Effector memory CD4-positive, alpha-beta T cell (primary cell): ENCODE data around the gene DGKK.
"Not testable (repeated sequence)": the region's sequence is repeated elsewhere in the genome, so short reads cannot be mapped to it uniquely, and the experiment has no call there.

Source experiments
- DNase-seq, 3 donors: peaks; one replicate each; pipeline ENCODE4 v3.0.0-alpha.2; 2020
- H3K27ac ChIP-seq: 2 replicates; pipeline ENCODE4 v1.7.0; 2013; ENCODE audit warnings: mild to moderate bottlenecking, low read length, moderate library complexity; ENCODE audit not compliant: insufficient read depth, poor library complexity, severe bottlenecking
- H3K27me3 ChIP-seq: replicated peaks from 2 replicates; pipeline ENCODE4 v1.7.0; 2013; ENCODE audit warnings: mild to moderate bottlenecking, low read length; ENCODE audit not compliant: insufficient read depth, control insufficient read depth, poor library complexity, severe bottlenecking
- H3K36me3 ChIP-seq: 2 replicates; pipeline ENCODE4 v1.7.0; 2013; ENCODE audit warnings: mild to moderate bottlenecking, low read length, moderate library complexity; ENCODE audit not compliant: control insufficient read depth, insufficient read depth
- H3K4me1 ChIP-seq: 2 replicates; pipeline ENCODE4 v1.7.0; 2013; ENCODE audit warnings: low read length, mild to moderate bottlenecking; ENCODE audit not compliant: control insufficient read depth, insufficient read depth, poor library complexity, severe bottlenecking
- H3K4me3 ChIP-seq: 2 replicates; pipeline ENCODE4 v1.7.0; 2013; ENCODE audit warnings: low read length, low read depth, mild to moderate bottlenecking; ENCODE audit not compliant: insufficient read depth, poor library complexity, severe bottlenecking
- H3K9me3 ChIP-seq: 2 replicates; pipeline ENCODE4 v1.7.0; 2013; ENCODE audit warnings: mild to moderate bottlenecking, low read length, moderate library complexity; ENCODE audit not compliant: control insufficient read depth

The DGKK gene

GRCh38 chrX:50375481-50376267 lies 95.0 kb downstream of the DGKK start:
- Histone ChIP-seq H3K27me3 (no peaks in the 10 kb centered on the region), H3K4me3 (no peak overlapping the region), H3K4me1 (no peaks in the 10 kb centered on the region), H3K27ac (no peak overlapping the region), H3K9me3 (no peaks in the 10 kb centered on the region), H3K36me3 (no peaks in the 10 kb centered on the region)
- no peak for DNase-seq

- H3K9me3 ChIP-seq, result no peaks in the 10 kb centered on the region
- H3K36me3 ChIP-seq, result no peaks in the 10 kb centered on the region
Measured at GRCh38 chrX:50372966-50373365, 97.7 kb downstream of the DGKK start.

GRCh38 chrX:50343917-50344316 lies 126.7 kb downstream of the DGKK start:
- no peak for DNase-seq
- Histone ChIP-seq H3K27me3 (no peaks in the 10 kb centered on the region), H3K36me3 (no peaks in the 10 kb centered on the region), H3K27ac (no peak overlapping the region), H3K4me1 (no peaks in the 10 kb centered on the region), H3K4me3 (no peak overlapping the region), H3K9me3 (no peaks in the 10 kb centered on the region)

More at GRCh38 chrX:50372966-50373365, 97.7 kb downstream of the DGKK start:
- no peak overlapping the region for H3K27ac ChIP-seq
- DNase-seq, result no peak
- no peaks in the 10 kb centered on the region for H3K27me3 ChIP-seq
- H3K4me3 ChIP-seq, result no peak overlapping the region
- no peaks in the 10 kb centered on the region for H3K4me1 ChIP-seq

GRCh38 chrX:50333308-50333707 lies 137.3 kb downstream of the DGKK start:
- no peaks in the 10 kb centered on the region for H3K9me3 ChIP-seq
- H3K4me1 ChIP-seq, result no peaks in the 10 kb centered on the region
- no peaks in the 10 kb centered on the region for H3K27me3 ChIP-seq
- DNase-seq, result no peak
- no peak overlapping the region for H3K4me3 ChIP-seq
- no peak overlapping the region for H3K27ac ChIP-seq
- H3K36me3 ChIP-seq, result no peaks in the 10 kb centered on the region

- not testable (repeated sequence) for DNase-seq, H3K4me3 ChIP-seq, H3K4me1 ChIP-seq, H3K36me3 ChIP-seq, H3K9me3 ChIP-seq, H3K27me3 ChIP-seq, H3K27ac ChIP-seq
Measured at GRCh38 chrX:50332668-50333067, 138.0 kb downstream of the DGKK start.

- DNase-seq, result no peak
- no peaks in the 10 kb centered on the region for H3K4me1 ChIP-seq
- H3K9me3 ChIP-seq, result no peaks in the 10 kb centered on the region
- H3K4me3 ChIP-seq, result no peak overlapping the region
- H3K27me3 ChIP-seq, result no peaks in the 10 kb centered on the region
- no peaks in the 10 kb centered on the region for H3K36me3 ChIP-seq
- no peak overlapping the region for H3K27ac ChIP-seq
Measured at GRCh38 chrX:50327235-50327634, 143.4 kb downstream of the DGKK start.
